HEK293T (cell line): Measurements from ENCODE around the gene TWIST2.

Experiments
- ARNT ChIP-seq: fragments of 450-650 bp; IDR thresholded peaks from 2 replicates; pipeline ENCODE4 v1.6.1; 2017; ENCODE audit warnings: mild to moderate bottlenecking
- BHLHE40 ChIP-seq: fragments of 450-650 bp; IDR thresholded peaks from 2 replicates; pipeline ENCODE4 v1.6.1; 2016; ENCODE audit warnings: mild to moderate bottlenecking, moderate library complexity, borderline replicate concordance
- ELF4 ChIP-seq: fragments of 450-650 bp; IDR thresholded peaks from 2 replicates; pipeline ENCODE4 v1.6.1; 2017; ENCODE audit warnings: antibody characterized with exemption
- FOXA1 ChIP-seq: fragments of 450-650 bp; IDR thresholded peaks from 2 replicates; pipeline ENCODE4 v1.6.1; 2016; ENCODE audit warnings: mild to moderate bottlenecking
- FOXM1 ChIP-seq: fragments of 450-650 bp; IDR thresholded peaks from 2 replicates; pipeline ENCODE4 v1.6.1; 2017; ENCODE audit warnings: mild to moderate bottlenecking, borderline replicate concordance
- LEF1 ChIP-seq: fragments of 450-650 bp; IDR thresholded peaks from 2 replicates; pipeline ENCODE4 v1.6.1; 2017; ENCODE audit warnings: mild to moderate bottlenecking, borderline replicate concordance
- NFRKB ChIP-seq: fragments of 450-650 bp; IDR thresholded peaks from 2 replicates; pipeline ENCODE4 v1.6.1; 2016; ENCODE audit warnings: mild to moderate bottlenecking, moderate library complexity
- SP1 ChIP-seq: fragments of 450-650 bp; IDR thresholded peaks from 2 replicates; pipeline ENCODE4 v1.6.1; 2017
- SUZ12 ChIP-seq: fragments of 450-650 bp; IDR thresholded peaks from 2 replicates; pipeline ENCODE4 v1.6.1; 2016; ENCODE audit warnings: mild to moderate bottlenecking
- TARDBP ChIP-seq: fragments of 450-650 bp; IDR thresholded peaks from 2 replicates; pipeline ENCODE4 v1.6.1; 2016
- ZNF384 ChIP-seq: fragments of 450-650 bp; IDR thresholded peaks from 2 replicates; pipeline ENCODE4 v1.6.1; 2016
- TF ChIP-seq, protein P1 (sequence below): fragments of 450-650 bp; IDR thresholded peaks from 2 replicates; pipeline ENCODE4 v1.6.1; 2016

DNA sequence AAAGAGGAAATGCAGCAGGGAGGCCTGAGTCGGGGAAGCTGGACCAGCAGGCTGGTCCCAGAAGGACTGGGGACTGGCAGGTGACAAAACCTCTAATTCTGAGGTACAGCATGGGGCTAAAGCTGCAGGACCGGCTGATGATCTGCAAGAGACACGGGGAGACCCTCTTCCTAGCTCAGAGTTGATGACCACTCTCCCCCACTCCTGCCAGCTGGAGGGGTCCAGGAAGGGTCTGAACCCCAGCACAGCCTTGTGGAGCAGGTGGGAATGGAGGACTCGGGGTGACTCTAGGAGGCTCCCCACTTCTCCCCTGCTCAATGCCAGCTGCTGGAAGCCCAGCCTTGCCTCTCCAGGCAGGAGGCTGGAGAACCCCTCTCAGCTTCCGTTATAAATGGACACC lies 67.7 kb downstream of the TWIST2 start:
- TF ChIP-seq LEF1 (no peak), ZNF384 (no peak), ELF4 (no peak), TARDBP (no peak), SP1 (no peak), BHLHE40 (no peak), NFRKB (no peak), ARNT (no peak), FOXM1 (no peak), FOXA1 (no peak), SUZ12 (no peak)
- TF ChIP-seq, protein P1, sequence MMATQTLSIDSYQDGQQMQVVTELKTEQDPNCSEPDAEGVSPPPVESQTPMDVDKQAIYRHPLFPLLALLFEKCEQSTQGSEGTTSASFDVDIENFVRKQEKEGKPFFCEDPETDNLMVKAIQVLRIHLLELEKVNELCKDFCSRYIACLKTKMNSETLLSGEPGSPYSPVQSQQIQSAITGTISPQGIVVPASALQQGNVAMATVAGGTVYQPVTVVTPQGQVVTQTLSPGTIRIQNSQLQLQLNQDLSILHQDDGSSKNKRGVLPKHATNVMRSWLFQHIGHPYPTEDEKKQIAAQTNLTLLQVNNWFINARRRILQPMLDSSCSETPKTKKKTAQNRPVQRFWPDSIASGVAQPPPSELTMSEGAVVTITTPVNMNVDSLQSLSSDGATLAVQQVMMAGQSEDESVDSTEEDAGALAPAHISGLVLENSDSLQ, result no peak
